SJCRH30 (cell line): ENCODE results near the gene EGFR. TPM values are rescaled to one million over a fixed set of nuclear protein-coding genes. Genes with fewer than 3 reads are reported as not detected.

Experiments used
- DNase-seq, 2 experiments: peaks; one replicate each; pipeline ENCODE4 v3.0.0-alpha.2; 2015 to 2020
- H3K27ac ChIP-seq: fragments of 250-450 bp; sonication (Bioruptor Pico); 2 replicates; pipeline ENCODE4 v1.5.1; 2020; ENCODE audit warnings: mild to moderate bottlenecking, moderate library complexity
- H3K27me3 ChIP-seq: fragments of 250-450 bp; sonication (Bioruptor Pico); 2 replicates; pipeline ENCODE4 v1.5.1; 2020; ENCODE audit warnings: mild to moderate bottlenecking, moderate library complexity
- H3K36me3 ChIP-seq: fragments of 250-450 bp; sonication (Bioruptor Pico); 2 replicates; pipeline ENCODE4 v1.5.1; 2020; ENCODE audit warnings: mild to moderate bottlenecking, moderate library complexity
- H3K4me1 ChIP-seq: fragments of 250-450 bp; sonication (Bioruptor Pico); 2 replicates; pipeline ENCODE4 v1.5.1; 2020; ENCODE audit warnings: mild to moderate bottlenecking, moderate library complexity
- H3K4me3 ChIP-seq: fragments of 250-450 bp; sonication (Bioruptor Pico); 2 replicates; pipeline ENCODE4 v1.5.1; 2020; ENCODE audit warnings: mild to moderate bottlenecking, moderate library complexity
- H3K9me3 ChIP-seq: fragments of 250-450 bp; sonication (Bioruptor Pico); replicated peaks from 2 replicates; pipeline ENCODE4 v1.5.1; 2020; ENCODE audit warnings: mild to moderate bottlenecking, moderate library complexity
- total RNA-seq: library from RNA; depleted of rRNA; stranded (reverse); fragments of >200 nt; shearing (Covaris generic); gene quantifications from 2 replicates; pipeline ENCODE4 v1.2.3, GENCODE V29; 2014

EGFR gene
- total RNA-seq, 1 experiment from 2014 or later = 8.3 TPM

GRCh38 chr7:55036950-55037736, 18.3 kb downstream of the EGFR start:
- Histone ChIP-seq H3K36me3 (no peaks in the 10 kb centered on the region), H3K4me3 (no peak overlapping the region), H3K9me3 (no peaks in the 10 kb centered on the region), H3K27ac (no peak overlapping the region), H3K4me1 (no peaks in the 10 kb centered on the region), H3K27me3 (0 out of 2 replicates have a peak, but pooled peaks cover 2% of the 10 kb centered on the region)
- no peak for DNase-seq

- Histone ChIP-seq H3K27ac (no peak overlapping the region), H3K4me3 (no peak overlapping the region), H3K27me3 (0 out of 2 replicates have a peak, but pooled peaks cover 3% of the 10 kb centered on the region), H3K36me3 (no peaks in the 10 kb centered on the region), H3K4me1 (no peaks in the 10 kb centered on the region), H3K9me3 (no peaks in the 10 kb centered on the region)
- DNase-seq = no peak
Observed at GRCh38 chr7:55043691-55044370, 25.0 kb downstream of the EGFR start.

GRCh38 chr7:55044371-55044717, 25.5 kb downstream of the EGFR start:
- no peaks in the 10 kb centered on the region for H3K9me3 ChIP-seq
- H3K4me3 ChIP-seq = no peak overlapping the region
- no peak overlapping the region for H3K27ac ChIP-seq
- H3K36me3 ChIP-seq = no peaks in the 10 kb centered on the region
- H3K4me1 ChIP-seq = no peaks in the 10 kb centered on the region
- DNase-seq = no peak
- 0 out of 2 replicates have a peak, but pooled peaks cover 3% of the 10 kb centered on the region for H3K27me3 ChIP-seq

- Histone ChIP-seq H3K4me3 (no peak overlapping the region), H3K36me3 (no peaks in the 10 kb centered on the region), H3K27ac (no peak overlapping the region), H3K9me3 (no peaks in the 10 kb centered on the region), H3K27me3 (0 out of 2 replicates have a peak, but pooled peaks cover 3% of the 10 kb centered on the region), H3K4me1 (no peaks in the 10 kb centered on the region)
- no peak for DNase-seq
Observed at GRCh38 chr7:55044791-55045190, 26.0 kb downstream of the EGFR start.

- Histone ChIP-seq H3K9me3 (no peaks in the 10 kb centered on the region), H3K27ac (no peak overlapping the region), H3K36me3 (no peaks in the 10 kb centered on the region), H3K27me3 (0 out of 2 replicates have a peak, but pooled peaks cover 3% of the 10 kb centered on the region), H3K4me3 (no peak overlapping the region), H3K4me1 (no peaks in the 10 kb centered on the region)
- no peak for DNase-seq
Observed at GRCh38 chr7:55046582-55047342, 27.9 kb downstream of the EGFR start.

- Histone ChIP-seq H3K27me3 (no peaks in the 10 kb centered on the region), H3K36me3 (no peaks in the 10 kb centered on the region), H3K9me3 (no peaks in the 10 kb centered on the region), H3K4me1 (no peaks in the 10 kb centered on the region), H3K4me3 (no peak overlapping the region), H3K27ac (no peak overlapping the region)
- DNase-seq = peak in 1 of 2 experiments; percentile 20
Observed at GRCh38 chr7:55048221-55048859, 29.5 kb downstream of the EGFR start.

GRCh38 chr7:55050281-55050680, 31.5 kb downstream of the EGFR start:
- DNase-seq = no peak
- no peak overlapping the region for H3K27ac ChIP-seq
- H3K27me3 ChIP-seq = no peaks in the 10 kb centered on the region
- H3K4me1 ChIP-seq = no peaks in the 10 kb centered on the region
- H3K9me3 ChIP-seq = no peaks in the 10 kb centered on the region
- H3K36me3 ChIP-seq = no peaks in the 10 kb centered on the region
- H3K4me3 ChIP-seq = no peak overlapping the region

GRCh38 chr7:55052081-55052480, 33.3 kb downstream of the EGFR start:
- Histone ChIP-seq H3K4me1 (no peaks in the 10 kb centered on the region), H3K27ac (no peak overlapping the region), H3K9me3 (no peaks in the 10 kb centered on the region), H3K36me3 (no peaks in the 10 kb centered on the region), H3K4me3 (no peak overlapping the region), H3K27me3 (no peaks in the 10 kb centered on the region)
- no peak for DNase-seq

GRCh38 chr7:55052741-55053427, 34.1 kb downstream of the EGFR start:
- H3K27me3 ChIP-seq = no peaks in the 10 kb centered on the region
- no peaks in the 10 kb centered on the region for H3K4me1 ChIP-seq
- H3K4me3 ChIP-seq = no peak overlapping the region
- no peaks in the 10 kb centered on the region for H3K9me3 ChIP-seq
- H3K36me3 ChIP-seq = no peaks in the 10 kb centered on the region
- no peak overlapping the region for H3K27ac ChIP-seq
- DNase-seq = no peak

GRCh38 chr7:55053651-55054571, 35.1 kb downstream of the EGFR start:
- no peak for DNase-seq

GRCh38 chr7:55054758-55055157, 35.9 kb downstream of the EGFR start:
- H3K27me3 ChIP-seq = no peaks in the 10 kb centered on the region
- no peaks in the 10 kb centered on the region for H3K36me3 ChIP-seq
- H3K27ac ChIP-seq = no peak overlapping the region
- H3K4me3 ChIP-seq = no peak overlapping the region
- no peaks in the 10 kb centered on the region for H3K9me3 ChIP-seq
- DNase-seq = no peak
- peaks cover 2% of the 10 kb centered on the region for H3K4me1 ChIP-seq

More at GRCh38 chr7:55053651-55054571, 35.1 kb downstream of the EGFR start:
- Histone ChIP-seq H3K27ac (no peak overlapping the region), H3K36me3 (no peaks in the 10 kb centered on the region), H3K4me1 (no peaks in the 10 kb centered on the region), H3K27me3 (no peaks in the 10 kb centered on the region), H3K4me3 (no peak overlapping the region), H3K9me3 (no peaks in the 10 kb centered on the region)

- H3K27me3 ChIP-seq = no peaks in the 10 kb centered on the region
- no peak for DNase-seq
- H3K4me1 ChIP-seq = peaks cover 9% of the 10 kb centered on the region
- H3K27ac ChIP-seq = no peak overlapping the region
- H3K4me3 ChIP-seq = no peak overlapping the region
- H3K36me3 ChIP-seq = no peaks in the 10 kb centered on the region
- H3K9me3 ChIP-seq = no peaks in the 10 kb centered on the region
Observed at GRCh38 chr7:55055479-55055878, 36.7 kb downstream of the EGFR start.

GRCh38 chr7:55056068-55056467, 37.3 kb downstream of the EGFR start:
- Histone ChIP-seq H3K4me3 (no peak overlapping the region), H3K9me3 (no peaks in the 10 kb centered on the region), H3K36me3 (no peaks in the 10 kb centered on the region), H3K27ac (no peak overlapping the region), H3K27me3 (no peaks in the 10 kb centered on the region), H3K4me1 (peaks cover 15% of the 10 kb centered on the region)
- DNase-seq = no peak
